Activated T-cell treated with anti-CD3 and anti-CD28 coated beads, Interleukin-2, amount 50 U/mL, for 72 hours (primary cell): ENCODE results near the gene MYL4. TPM values are rescaled to one million over a fixed set of nuclear protein-coding genes. Genes with fewer than 3 reads are reported as not detected.
"Not testable (repeated sequence)": the region's sequence is repeated elsewhere in the genome, so short reads cannot be mapped to it uniquely, and the experiment has no call there.

Experiments
- ATAC-seq, 2 donors: fragments of 150-1000 bp; cut with Tn5 transposase; replicated peaks in 1 of 2; 2 replicates each; pipeline ENCODE4 v1.10.0; 2021; ENCODE audit warnings: moderate library complexity in 2 of 2, mild to moderate bottlenecking in 1 of 2
- DNase-seq, 2 donors: peaks; one replicate each; pipeline ENCODE4 v3.0.0; 2021 to 2022; ENCODE audit warnings: mixed read lengths in 1 of 2
- H3K27ac Mint-ChIP-seq: one replicate; pipeline ENCODE4 v1.8.0; 2022; ENCODE audit warnings: mild to moderate bottlenecking, moderate library complexity, mixed read lengths
- H3K27me3 Mint-ChIP-seq: one replicate; pipeline ENCODE4 v1.8.0; 2022; ENCODE audit warnings: low read depth, mixed read lengths
- H3K36me3 Mint-ChIP-seq, 2 donors: one replicate each; pipeline ENCODE4 v1.8.0; 2022; ENCODE audit warnings: mixed read lengths in 2 of 2, mild to moderate bottlenecking in 1 of 2; ENCODE audit not compliant: insufficient read depth in 2 of 2
- H3K4me1 Mint-ChIP-seq: one replicate; pipeline ENCODE4 v1.8.0; 2022; ENCODE audit warnings: low read depth, mixed read lengths
- H3K4me3 Mint-ChIP-seq, 2 donors: one replicate each; pipeline ENCODE4 v1.8.0; 2022; ENCODE audit warnings: mild to moderate bottlenecking in 2 of 2, mixed read lengths in 2 of 2, moderate library complexity in 2 of 2
- H3K9me3 Mint-ChIP-seq, 2 donors: one replicate each; pipeline ENCODE4 v1.8.0; 2022; ENCODE audit warnings: mixed read lengths in 2 of 2
- total RNA-seq, 2 donors: library from RNA; stranded (reverse); gene quantifications; one replicate each; pipeline ENCODE4 v1.2.3, GENCODE V29; 2022

The MYL4 gene
- total RNA-seq, 2 donors from 2014 or later = not detected

- H3K27me3 Mint-ChIP-seq = peaks cover 5% of the 10 kb centered on the region
- peaks cover 0 to 2% of the 10 kb centered on the region in 2 donors for H3K9me3 Mint-ChIP-seq
- DNase-seq = no peak
- no peak overlapping the region for H3K27ac Mint-ChIP-seq
- H3K4me3 Mint-ChIP-seq = no peak overlapping the region
- ATAC-seq = no peak
- H3K36me3 Mint-ChIP-seq = peaks cover 0 to under 1% of the 10 kb centered on the region in 2 donors
- peaks cover 38% of the 10 kb centered on the region for H3K4me1 Mint-ChIP-seq
These were observed 9.8 kb downstream of the MYL4 start for GRCh38 chr17:47218896-47219430.

GRCh38 chr17:47219621-47220475 is 10.7 kb downstream of the MYL4 start:
- DNase-seq (no peak), ATAC-seq (peak in 1 of 2 donors; percentile 18)
- peak overlapping the region; percentile 2 for H3K27ac Mint-ChIP-seq
- H3K27me3 Mint-ChIP-seq = peaks cover 5% of the 10 kb centered on the region
- H3K9me3 Mint-ChIP-seq = peaks cover 0 to 3% of the 10 kb centered on the region in 2 donors
- peaks cover 0 to 1% of the 10 kb centered on the region in 2 donors for H3K36me3 Mint-ChIP-seq
- peak overlapping the region; percentile 6 to 37 for H3K4me3 Mint-ChIP-seq
- H3K4me1 Mint-ChIP-seq = peaks cover 38% of the 10 kb centered on the region

- Mint-ChIP-seq H3K4me1 (peaks cover 38% of the 10 kb centered on the region), H3K36me3 (peaks cover 0 to 1% of the 10 kb centered on the region in 2 donors), H3K27me3 (peaks cover 5% of the 10 kb centered on the region), H3K4me3 (peak overlapping the region; percentile 6 to 37), H3K9me3 (peaks cover 0 to 3% of the 10 kb centered on the region in 2 donors), H3K27ac (peak overlapping the region; percentile 2)
- ATAC-seq (peak; percentile 91 to 92), DNase-seq (peak; percentile 20 to 25)
These were observed 11.4 kb downstream of the MYL4 start for GRCh38 chr17:47220531-47220999.

- DNase-seq (no peak), ATAC-seq (no peak)
- no peak overlapping the region for H3K4me3 Mint-ChIP-seq
- peaks cover 38% of the 10 kb centered on the region for H3K4me1 Mint-ChIP-seq
- peaks cover 5% of the 10 kb centered on the region for H3K27me3 Mint-ChIP-seq
- H3K27ac Mint-ChIP-seq = no peak overlapping the region
- H3K9me3 Mint-ChIP-seq = peaks cover 0 to 3% of the 10 kb centered on the region in 2 donors
- H3K36me3 Mint-ChIP-seq = peaks cover 0 to 1% of the 10 kb centered on the region in 2 donors
These were observed 12.0 kb downstream of the MYL4 start for GRCh38 chr17:47221154-47221553.

GRCh38 chr17:47222047-47222446 is 12.9 kb downstream of the MYL4 start:
- H3K27me3 Mint-ChIP-seq = peaks cover 5% of the 10 kb centered on the region
- no peak for ATAC-seq
- H3K9me3 Mint-ChIP-seq = peaks cover 0 to 3% of the 10 kb centered on the region in 2 donors
- H3K36me3 Mint-ChIP-seq = peaks cover 0 to 1% of the 10 kb centered on the region in 2 donors
- no peak overlapping the region for H3K27ac Mint-ChIP-seq
- H3K4me1 Mint-ChIP-seq = peaks cover 38% of the 10 kb centered on the region
- DNase-seq = no peak
- no peak overlapping the region for H3K4me3 Mint-ChIP-seq

- H3K9me3 Mint-ChIP-seq = peaks cover 0 to 3% of the 10 kb centered on the region in 2 donors
- peaks cover 0 to 1% of the 10 kb centered on the region in 2 donors for H3K36me3 Mint-ChIP-seq
- H3K4me3 Mint-ChIP-seq = no peak overlapping the region
- peaks cover 5% of the 10 kb centered on the region for H3K27me3 Mint-ChIP-seq
- H3K4me1 Mint-ChIP-seq = peaks cover 35% of the 10 kb centered on the region
- ATAC-seq (no peak), DNase-seq (no peak)
- no peak overlapping the region for H3K27ac Mint-ChIP-seq
These were observed 13.9 kb downstream of the MYL4 start for GRCh38 chr17:47223007-47223406.

GRCh38 chr17:47223460-47223859 is 14.3 kb downstream of the MYL4 start:
- Mint-ChIP-seq H3K4me1 (peaks cover 31% of the 10 kb centered on the region), H3K4me3 (no peak overlapping the region), H3K27ac (no peak overlapping the region), H3K9me3 (peaks cover 0 to 3% of the 10 kb centered on the region in 2 donors), H3K27me3 (peaks cover 5% of the 10 kb centered on the region), H3K36me3 (peaks cover 0 to 1% of the 10 kb centered on the region in 2 donors)
- DNase-seq = no peak
- no peak for ATAC-seq

GRCh38 chr17:47224077-47224476 is 14.9 kb downstream of the MYL4 start:
- not testable (repeated sequence) for H3K4me3 Mint-ChIP-seq, DNase-seq, H3K27ac Mint-ChIP-seq, H3K9me3 Mint-ChIP-seq, H3K36me3 Mint-ChIP-seq, H3K27me3 Mint-ChIP-seq, ATAC-seq
- H3K4me1 Mint-ChIP-seq = peaks cover 25% of the 10 kb centered on the region

GRCh38 chr17:47224966-47225365 is 15.8 kb downstream of the MYL4 start:
- Mint-ChIP-seq H3K9me3 (peaks cover 0 to 3% of the 10 kb centered on the region in 2 donors), H3K27ac (no peak overlapping the region), H3K4me1 (peaks cover 24% of the 10 kb centered on the region), H3K27me3 (peaks cover 12% of the 10 kb centered on the region), H3K4me3 (no peak overlapping the region), H3K36me3 (peaks cover 0 to 1% of the 10 kb centered on the region in 2 donors)
- ATAC-seq = no peak
- DNase-seq = no peak

- H3K27me3 Mint-ChIP-seq = peaks cover 12% of the 10 kb centered on the region
- peaks cover 23% of the 10 kb centered on the region for H3K4me1 Mint-ChIP-seq
- ATAC-seq (no peak), DNase-seq (no peak)
- H3K36me3 Mint-ChIP-seq = peaks cover 0 to 1% of the 10 kb centered on the region in 2 donors
- no peak overlapping the region for H3K27ac Mint-ChIP-seq
- H3K4me3 Mint-ChIP-seq = no peak overlapping the region
- H3K9me3 Mint-ChIP-seq = peaks cover 0 to 3% of the 10 kb centered on the region in 2 donors
These were observed 16.3 kb downstream of the MYL4 start for GRCh38 chr17:47225436-47225858.

- no peak overlapping the region for H3K27ac Mint-ChIP-seq
- peaks cover 0 to 3% of the 10 kb centered on the region in 2 donors for H3K9me3 Mint-ChIP-seq
- peaks cover 18% of the 10 kb centered on the region for H3K27me3 Mint-ChIP-seq
- DNase-seq (no peak), ATAC-seq (no peak)
- peaks cover 0 to 1% of the 10 kb centered on the region in 2 donors for H3K36me3 Mint-ChIP-seq
- peaks cover 18% of the 10 kb centered on the region for H3K4me1 Mint-ChIP-seq
- H3K4me3 Mint-ChIP-seq = no peak overlapping the region
These were observed 17.0 kb downstream of the MYL4 start for GRCh38 chr17:47225911-47226688.

GRCh38 chr17:47227862-47228261 is 18.7 kb downstream of the MYL4 start:
- ATAC-seq (no peak), DNase-seq (no peak)
- Mint-ChIP-seq H3K9me3 (peaks cover 0 to 3% of the 10 kb centered on the region in 2 donors), H3K27me3 (peaks cover 22% of the 10 kb centered on the region), H3K4me3 (no peak overlapping the region), H3K27ac (no peak overlapping the region), H3K36me3 (peaks cover 0 to 1% of the 10 kb centered on the region in 2 donors), H3K4me1 (peaks cover 12% of the 10 kb centered on the region)
